ENCODE measurements around the gene BACH2.

DNA sequence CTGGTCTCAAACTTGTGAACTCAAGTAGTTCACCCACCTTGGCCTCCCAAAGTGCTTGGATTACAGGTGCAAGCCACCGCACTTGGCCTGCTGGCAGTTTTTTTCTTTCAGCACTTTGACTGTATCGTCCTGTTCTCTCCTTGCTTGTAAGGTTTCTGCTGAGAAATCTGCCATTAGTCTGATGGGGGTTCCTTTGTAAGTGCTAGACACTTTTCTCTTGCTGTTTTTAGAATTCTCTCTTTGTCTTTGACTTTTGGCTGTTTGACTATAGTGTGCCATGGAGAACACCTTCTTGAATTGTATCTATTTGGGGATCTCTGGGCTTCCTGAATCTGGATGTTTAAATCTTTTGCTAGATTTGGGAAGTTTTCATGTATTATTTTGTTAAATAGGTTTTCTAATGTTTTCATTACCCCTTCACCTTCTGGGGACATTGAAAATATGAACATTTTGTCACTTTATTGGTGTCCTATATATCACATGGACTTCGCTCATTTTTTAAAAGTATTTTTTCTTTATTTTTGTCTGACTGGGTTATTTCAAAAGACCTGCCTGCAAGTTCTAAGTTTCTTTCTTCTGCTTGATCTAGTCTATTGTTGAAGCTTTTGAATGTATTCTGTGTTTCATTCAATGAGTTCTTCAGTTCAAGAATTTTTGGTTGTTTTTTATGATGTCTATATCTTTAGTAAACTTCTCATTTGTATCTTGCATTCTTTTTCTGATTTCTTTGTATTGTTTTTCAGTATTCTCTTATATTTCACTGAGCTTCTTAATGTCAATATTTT is 380.3 kb downstream of the BACH2 start:
- TF ChIP-seq CEBPB (IDR thresholded peaks at IDR 0.05; ENCODE audit: low read depth) = no peak
- TF ChIP-seq, protein P1, sequence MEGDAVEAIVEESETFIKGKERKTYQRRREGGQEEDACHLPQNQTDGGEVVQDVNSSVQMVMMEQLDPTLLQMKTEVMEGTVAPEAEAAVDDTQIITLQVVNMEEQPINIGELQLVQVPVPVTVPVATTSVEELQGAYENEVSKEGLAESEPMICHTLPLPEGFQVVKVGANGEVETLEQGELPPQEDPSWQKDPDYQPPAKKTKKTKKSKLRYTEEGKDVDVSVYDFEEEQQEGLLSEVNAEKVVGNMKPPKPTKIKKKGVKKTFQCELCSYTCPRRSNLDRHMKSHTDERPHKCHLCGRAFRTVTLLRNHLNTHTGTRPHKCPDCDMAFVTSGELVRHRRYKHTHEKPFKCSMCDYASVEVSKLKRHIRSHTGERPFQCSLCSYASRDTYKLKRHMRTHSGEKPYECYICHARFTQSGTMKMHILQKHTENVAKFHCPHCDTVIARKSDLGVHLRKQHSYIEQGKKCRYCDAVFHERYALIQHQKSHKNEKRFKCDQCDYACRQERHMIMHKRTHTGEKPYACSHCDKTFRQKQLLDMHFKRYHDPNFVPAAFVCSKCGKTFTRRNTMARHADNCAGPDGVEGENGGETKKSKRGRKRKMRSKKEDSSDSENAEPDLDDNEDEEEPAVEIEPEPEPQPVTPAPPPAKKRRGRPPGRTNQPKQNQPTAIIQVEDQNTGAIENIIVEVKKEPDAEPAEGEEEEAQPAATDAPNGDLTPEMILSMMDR (IDR thresholded peaks at IDR 0.05 in 2 of 3, conservative IDR thresholded peaks at IDR 0.05 in 1 of 3; ENCODE audit: borderline replicate concordance in 1 of 3, insufficient read depth in 1 of 3, low read depth in 2 of 3, low read length in 2 of 3) = no peak
- no peak for TF ChIP-seq POLR2AphosphoS5 (IDR thresholded peaks at IDR 0.05; ENCODE audit: low read depth, low read length)
- TF ChIP-seq YY1 (IDR thresholded peaks at IDR 0.05; ENCODE audit: extremely low read depth, insufficient replicate concordance, low read depth, low read length) = no peak
- TF ChIP-seq, protein P2, sequence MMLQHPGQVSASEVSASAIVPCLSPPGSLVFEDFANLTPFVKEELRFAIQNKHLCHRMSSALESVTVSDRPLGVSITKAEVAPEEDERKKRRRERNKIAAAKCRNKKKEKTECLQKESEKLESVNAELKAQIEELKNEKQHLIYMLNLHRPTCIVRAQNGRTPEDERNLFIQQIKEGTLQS (IDR thresholded peaks at IDR 0.05) = no peak
- TF ChIP-seq SP1 (IDR thresholded peaks at IDR 0.05; ENCODE audit: low read depth) = no peak
- no peak for TF ChIP-seq SIN3A (IDR thresholded peaks at IDR 0.05; ENCODE audit: low read depth)
- TF ChIP-seq POLR2A (IDR thresholded peaks at IDR 0.05; ENCODE audit: borderline replicate concordance, extremely low read depth, insufficient read depth, insufficient read length) = no peak
- TF ChIP-seq EZH2 (IDR thresholded peaks at IDR 0.05) = no peak
- TF ChIP-seq, protein P3, sequence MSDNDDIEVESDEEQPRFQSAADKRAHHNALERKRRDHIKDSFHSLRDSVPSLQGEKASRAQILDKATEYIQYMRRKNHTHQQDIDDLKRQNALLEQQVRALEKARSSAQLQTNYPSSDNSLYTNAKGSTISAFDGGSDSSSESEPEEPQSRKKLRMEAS (IDR thresholded peaks at IDR 0.05) = no peak
- no peak for TF ChIP-seq SRF (IDR thresholded peaks at IDR 0.05; ENCODE audit: low read depth)
- TF ChIP-seq RAD21 (IDR thresholded peaks at IDR 0.05; ENCODE audit: low read depth) = no peak
- TF ChIP-seq ZNF274 (IDR thresholded peaks at IDR 0.05; ENCODE audit: low read depth, low read length) = no peak

Data from HCT116 (cell line).